ENCODE data around the gene TOR1AIP1. TPM values are rescaled to one million over a fixed set of nuclear protein-coding genes. Genes with fewer than 3 reads are reported as not detected.

TOR1AIP1 gene
- total RNA-seq, 1 donor from 2014 or later: 11.1 TPM

- TF ChIP-seq CTCF (IDR thresholded peaks at IDR 0.05; ENCODE audit: partially characterized antibody, unreplicated experiment): no peak
- Mint-ChIP-seq H3K27ac (ENCODE audit: unreplicated experiment) (no peak overlapping the region), H3K4me1 (ENCODE audit: low read depth, unreplicated experiment) (peaks cover 4% of the 10 kb centered on the region), H3K9me3 (ENCODE audit: unreplicated experiment) (no peaks in the 10 kb centered on the region), H3K36me3 (ENCODE audit: unreplicated experiment) (no peaks in the 10 kb centered on the region), H3K4me3 (ENCODE audit: unreplicated experiment) (no peak overlapping the region), H3K27me3 (ENCODE audit: unreplicated experiment) (no peaks in the 10 kb centered on the region)
- no peak for DNase-seq
These were observed 40.1 kb downstream of the TOR1AIP1 start for GRCh38 chr1:179921981-179922872.

- no peak for TF ChIP-seq CTCF (IDR thresholded peaks at IDR 0.05; ENCODE audit: partially characterized antibody, unreplicated experiment)
- no peak overlapping the region for H3K27ac Mint-ChIP-seq (ENCODE audit: unreplicated experiment)
- H3K9me3 Mint-ChIP-seq (ENCODE audit: unreplicated experiment): no peaks in the 10 kb centered on the region
- DNase-seq: no peak
- H3K36me3 Mint-ChIP-seq (ENCODE audit: unreplicated experiment): no peaks in the 10 kb centered on the region
- peaks cover 4% of the 10 kb centered on the region for H3K4me1 Mint-ChIP-seq (ENCODE audit: low read depth, unreplicated experiment)
- no peaks in the 10 kb centered on the region for H3K27me3 Mint-ChIP-seq (ENCODE audit: unreplicated experiment)
- H3K4me3 Mint-ChIP-seq (ENCODE audit: unreplicated experiment): no peak overlapping the region
These were observed 40.9 kb downstream of the TOR1AIP1 start for GRCh38 chr1:179923029-179923428.

GRCh38 chr1:179924268-179924667 lies 42.2 kb downstream of the TOR1AIP1 start:
- no peak overlapping the region for H3K27ac Mint-ChIP-seq (ENCODE audit: unreplicated experiment)
- H3K36me3 Mint-ChIP-seq (ENCODE audit: unreplicated experiment): no peaks in the 10 kb centered on the region
- no peak for DNase-seq
- peaks cover 4% of the 10 kb centered on the region for H3K4me1 Mint-ChIP-seq (ENCODE audit: low read depth, unreplicated experiment)
- no peaks in the 10 kb centered on the region for H3K9me3 Mint-ChIP-seq (ENCODE audit: unreplicated experiment)
- no peak overlapping the region for H3K4me3 Mint-ChIP-seq (ENCODE audit: unreplicated experiment)
- TF ChIP-seq CTCF (IDR thresholded peaks at IDR 0.05; ENCODE audit: partially characterized antibody, unreplicated experiment): no peak
- H3K27me3 Mint-ChIP-seq (ENCODE audit: unreplicated experiment): no peaks in the 10 kb centered on the region

GRCh38 chr1:179925302-179925701 lies 43.2 kb downstream of the TOR1AIP1 start:
- no peaks in the 10 kb centered on the region for H3K36me3 Mint-ChIP-seq (ENCODE audit: unreplicated experiment)
- no peaks in the 10 kb centered on the region for H3K9me3 Mint-ChIP-seq (ENCODE audit: unreplicated experiment)
- H3K4me3 Mint-ChIP-seq (ENCODE audit: unreplicated experiment): no peak overlapping the region
- no peak for TF ChIP-seq CTCF (IDR thresholded peaks at IDR 0.05; ENCODE audit: partially characterized antibody, unreplicated experiment)
- DNase-seq: no peak
- peaks cover 4% of the 10 kb centered on the region for H3K4me1 Mint-ChIP-seq (ENCODE audit: low read depth, unreplicated experiment)
- no peak overlapping the region for H3K27ac Mint-ChIP-seq (ENCODE audit: unreplicated experiment)
- no peaks in the 10 kb centered on the region for H3K27me3 Mint-ChIP-seq (ENCODE audit: unreplicated experiment)

Measured in glutamatergic neuron (in vitro differentiated cells).